Hepatocyte (in vitro differentiated cells): ENCODE results near the gene LRRC42. TPM values are rescaled to one million over a fixed set of nuclear protein-coding genes. Genes with fewer than 3 reads are reported as not detected.

Experiments used
- DNase-seq: peaks from one replicate; pipeline ENCODE4 v3.0.0-alpha.2; 2016; ENCODE audit warnings: low spot score
- H2AFZ ChIP-seq: fragments of 200-600 bp; sonication (generic); 2 replicates; pipeline ENCODE4 v1.6.0; 2016; ENCODE audit warnings: antibody characterized with exemption, mild to moderate bottlenecking
- H3K27ac ChIP-seq: fragments of 200-600 bp; sonication (generic); 2 replicates; pipeline ENCODE4 v1.5.1; 2016; ENCODE audit warnings: mild to moderate bottlenecking
- H3K27me3 ChIP-seq: fragments of 200-600 bp; sonication (generic); 2 replicates; pipeline ENCODE4 v1.6.1; 2016
- H3K36me3 ChIP-seq: fragments of 200-600 bp; sonication (generic); replicated peaks from 2 replicates; pipeline ENCODE4 v1.5.1; 2016; ENCODE audit warnings: low read depth; ENCODE audit not compliant: insufficient read depth
- H3K4me1 ChIP-seq: fragments of 200-600 bp; sonication (generic); 2 replicates; pipeline ENCODE4 v1.5.1; 2016; ENCODE audit warnings: mild to moderate bottlenecking, moderate library complexity; ENCODE audit not compliant: insufficient read depth
- H3K4me2 ChIP-seq: fragments of 200-600 bp; sonication (generic); 2 replicates; pipeline ENCODE4 v1.6.0; 2016
- H3K4me3 ChIP-seq: fragments of 200-600 bp; sonication (generic); 2 replicates; pipeline ENCODE4 v1.5.1; 2016; ENCODE audit warnings: mild to moderate bottlenecking
- H3K79me2 ChIP-seq: fragments of 200-600 bp; sonication (generic); 2 replicates; pipeline ENCODE4 v1.6.0; 2017; ENCODE audit warnings: mild to moderate bottlenecking
- H3K9me2 ChIP-seq: fragments of 200-600 bp; sonication (generic); replicated peaks from 2 replicates; pipeline ENCODE4 v1.6.0; 2017; ENCODE audit warnings: mild to moderate bottlenecking; ENCODE audit not compliant: insufficient read depth
- H3K9me3 ChIP-seq: fragments of 200-600 bp; sonication (generic); 2 replicates; pipeline ENCODE4 v1.5.1; 2016; ENCODE audit warnings: low read depth, mild to moderate bottlenecking
- H4K20me1 ChIP-seq: fragments of 200-600 bp; sonication (generic); 2 replicates; pipeline ENCODE4 v1.6.0; 2016; ENCODE audit warnings: mild to moderate bottlenecking; ENCODE audit not compliant: insufficient read depth, poor library complexity, severe bottlenecking
- EZH2 ChIP-seq: fragments of 200-600 bp; sonication (generic); IDR thresholded peaks from 2 replicates; pipeline ENCODE4 v1.6.1; 2016; ENCODE audit warnings: antibody characterized with exemption, mild to moderate bottlenecking, borderline replicate concordance
- EZH2phosphoT487 ChIP-seq: fragments of 200-600 bp; sonication (generic); IDR thresholded peaks from one replicate; pipeline ENCODE4 v1.6.1; 2018; ENCODE audit warnings: antibody characterized with exemption, mild to moderate bottlenecking, low read depth, moderate library complexity; ENCODE audit not compliant: unreplicated experiment, severe bottlenecking
- WGBS: methylation state at CpG from one replicate; pipeline ENCODE4 v1.1.6; 2016; ENCODE audit warnings: low lambda C conversion rate; ENCODE audit errors: missing lambda C conversion rate; 5-methylcytosine and 5-hydroxymethylcytosine counted together
- polyA plus RNA-seq: library from polyadenylated mRNA; unstranded; fragments of >200 nt; fragmentation: Nextera tagmentation; extraction: Ambion mirVana; gene quantifications from 2 replicates; pipeline ENCODE4 v1.2.1, GENCODE V29; 2016
- total RNA-seq: library from RNA; depleted of rRNA; stranded (reverse); fragments of >200 nt; gene quantifications from 2 replicates; pipeline ENCODE4 v1.2.3, GENCODE V29; 2014
- TF ChIP-seq, protein P1 (sequence below): fragments of 200-600 bp; sonication (generic); IDR thresholded peaks from 2 replicates; pipeline ENCODE4 v1.5.1; 2016; ENCODE audit warnings: antibody characterized with exemption, mild to moderate bottlenecking; ENCODE audit not compliant: poor library complexity

LRRC42 gene
- total and polyA plus RNA-seq, 2 experiments from 2014 or later, result 56.6 to 58.2 TPM

DNA sequence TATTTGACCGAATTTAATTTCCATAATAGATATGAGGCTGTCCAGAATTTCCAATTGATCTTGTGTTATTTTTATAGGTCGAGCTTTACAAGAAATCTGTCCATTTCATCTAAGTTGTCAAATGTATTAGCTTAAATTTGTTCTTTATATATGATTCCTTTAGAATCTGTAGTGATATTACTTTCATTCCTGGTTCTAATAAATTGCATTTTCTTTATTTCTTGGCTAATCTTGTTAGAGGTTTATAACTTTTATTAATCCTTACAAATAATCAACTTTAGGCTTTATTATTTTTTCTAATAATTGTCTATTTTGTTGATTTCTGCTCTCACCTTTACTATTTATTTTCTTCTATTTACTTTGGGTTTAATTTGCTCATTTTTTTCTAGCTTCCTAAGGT is 14.6 kb upstream of the LRRC42 start:
- no peak overlapping the region for H3K4me3 ChIP-seq
- DNase-seq, result no peak
- H3K27ac ChIP-seq, result no peak overlapping the region
- H3K9me3 ChIP-seq, result peaks cover 12% of the 10 kb centered on the region
- no peaks in the 10 kb centered on the region for H3K27me3 ChIP-seq
- no peaks in the 10 kb centered on the region for H4K20me1 ChIP-seq
- H3K4me1 ChIP-seq, result no peaks in the 10 kb centered on the region
- H3K79me2 ChIP-seq, result peaks cover 3% of the 10 kb centered on the region
- H2AFZ ChIP-seq, result no peak overlapping the region
- H3K4me2 ChIP-seq, result no peak overlapping the region
- no peaks in the 10 kb centered on the region for H3K9me2 ChIP-seq
- WGBS, result 97% methylated on average over 2 of the region's 2 CpGs
- no peaks in the 10 kb centered on the region for H3K36me3 ChIP-seq
- TF ChIP-seq EZH2, result no peak
- TF ChIP-seq, protein P1, sequence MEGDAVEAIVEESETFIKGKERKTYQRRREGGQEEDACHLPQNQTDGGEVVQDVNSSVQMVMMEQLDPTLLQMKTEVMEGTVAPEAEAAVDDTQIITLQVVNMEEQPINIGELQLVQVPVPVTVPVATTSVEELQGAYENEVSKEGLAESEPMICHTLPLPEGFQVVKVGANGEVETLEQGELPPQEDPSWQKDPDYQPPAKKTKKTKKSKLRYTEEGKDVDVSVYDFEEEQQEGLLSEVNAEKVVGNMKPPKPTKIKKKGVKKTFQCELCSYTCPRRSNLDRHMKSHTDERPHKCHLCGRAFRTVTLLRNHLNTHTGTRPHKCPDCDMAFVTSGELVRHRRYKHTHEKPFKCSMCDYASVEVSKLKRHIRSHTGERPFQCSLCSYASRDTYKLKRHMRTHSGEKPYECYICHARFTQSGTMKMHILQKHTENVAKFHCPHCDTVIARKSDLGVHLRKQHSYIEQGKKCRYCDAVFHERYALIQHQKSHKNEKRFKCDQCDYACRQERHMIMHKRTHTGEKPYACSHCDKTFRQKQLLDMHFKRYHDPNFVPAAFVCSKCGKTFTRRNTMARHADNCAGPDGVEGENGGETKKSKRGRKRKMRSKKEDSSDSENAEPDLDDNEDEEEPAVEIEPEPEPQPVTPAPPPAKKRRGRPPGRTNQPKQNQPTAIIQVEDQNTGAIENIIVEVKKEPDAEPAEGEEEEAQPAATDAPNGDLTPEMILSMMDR, result no peak
- TF ChIP-seq EZH2phosphoT487, result no peak

GRCh38 chr1:53934170-53934765 is 11.9 kb upstream of the LRRC42 start:
- no peaks in the 10 kb centered on the region for H3K4me1 ChIP-seq
- H3K9me2 ChIP-seq, result no peaks in the 10 kb centered on the region
- H3K79me2 ChIP-seq, result peaks cover 3% of the 10 kb centered on the region
- no peak overlapping the region for H3K4me3 ChIP-seq
- no peaks in the 10 kb centered on the region for H4K20me1 ChIP-seq
- H3K27me3 ChIP-seq, result no peaks in the 10 kb centered on the region
- DNase-seq, result no peak
- H3K27ac ChIP-seq, result no peak overlapping the region
- no peaks in the 10 kb centered on the region for H3K36me3 ChIP-seq
- H2AFZ ChIP-seq, result no peak overlapping the region
- TF ChIP-seq EZH2phosphoT487 (no peak), EZH2 (no peak)
- TF ChIP-seq, protein P1, result no peak
- H3K4me2 ChIP-seq, result no peak overlapping the region
- peaks cover 12% of the 10 kb centered on the region for H3K9me3 ChIP-seq
- 100% methylated on average over 1 of the region's 1 CpG for WGBS

DNA sequence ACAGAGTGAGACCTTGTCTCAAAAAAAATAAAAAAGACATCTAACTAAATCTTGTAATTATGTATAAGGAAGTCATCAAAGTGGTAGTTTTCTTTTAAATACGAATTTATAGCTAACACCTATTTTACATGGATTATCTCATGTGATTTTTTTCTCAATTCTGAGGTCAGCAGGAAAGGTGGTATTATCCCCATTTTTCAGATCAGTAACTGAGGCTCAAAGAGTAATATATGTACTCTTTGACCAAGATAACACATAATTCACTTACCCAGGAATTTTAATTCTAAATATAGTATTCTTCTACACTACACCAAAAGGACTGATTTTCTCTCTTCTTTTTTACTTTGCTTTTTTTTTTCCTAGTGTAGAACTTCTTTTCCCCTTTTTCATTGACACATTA is 9.7 kb upstream of the LRRC42 start:
- H3K9me2 ChIP-seq, result no peaks in the 10 kb centered on the region
- H3K79me2 ChIP-seq, result peaks cover 19% of the 10 kb centered on the region
- no peaks in the 10 kb centered on the region for H3K36me3 ChIP-seq
- 96% methylated on average over 1 of the region's 1 CpG for WGBS
- no peaks in the 10 kb centered on the region for H3K27me3 ChIP-seq
- H3K4me3 ChIP-seq, result no peak overlapping the region
- no peak overlapping the region for H2AFZ ChIP-seq
- peaks cover 12% of the 10 kb centered on the region for H3K9me3 ChIP-seq
- no peak overlapping the region for H3K4me2 ChIP-seq
- no peaks in the 10 kb centered on the region for H3K4me1 ChIP-seq
- TF ChIP-seq EZH2 (no peak), EZH2phosphoT487 (no peak)
- TF ChIP-seq, protein P1, result no peak
- DNase-seq, result no peak
- H3K27ac ChIP-seq, result no peak overlapping the region
- no peaks in the 10 kb centered on the region for H4K20me1 ChIP-seq
